RWPE2 (cell line): ENCODE measurements around the gene PRAME.
"Not testable (repeated sequence)": the region's sequence is repeated elsewhere in the genome, so short reads cannot be mapped to it uniquely, and the experiment has no call there.

Source experiments
- ATAC-seq: fragments of 200-7000 bp; cut with Tn5 transposase; 3 replicates; pipeline ENCODE4 v1.9.1; 2021; ENCODE audit warnings: low read depth
- DNase-seq: peaks from one replicate; pipeline ENCODE4 v3.0.0-alpha.2; 2020; ENCODE audit warnings: low spot score
- H3K27ac ChIP-seq: fragments of 450-650 bp; 2 replicates; pipeline ENCODE4 v1.5.1; 2017; ENCODE audit warnings: mild to moderate bottlenecking; ENCODE audit not compliant: poor library complexity, severe bottlenecking
- H3K27me3 ChIP-seq: fragments of 250-450 bp; sonication (Bioruptor Pico); 2 replicates; pipeline ENCODE4 v1.5.1; 2021; ENCODE audit warnings: mild to moderate bottlenecking, moderate library complexity; ENCODE audit not compliant: insufficient read depth, poor library complexity, severe bottlenecking
- H3K36me3 ChIP-seq: fragments of 250-450 bp; sonication (Bioruptor Pico); 2 replicates; pipeline ENCODE4 v1.5.1; 2020; ENCODE audit warnings: low read depth, mild to moderate bottlenecking, moderate library complexity
- H3K4me1 ChIP-seq: fragments of 250-450 bp; sonication (Bioruptor Pico); 2 replicates; pipeline ENCODE4 v1.5.1; 2021; ENCODE audit warnings: mild to moderate bottlenecking, moderate library complexity; ENCODE audit not compliant: insufficient read depth, poor library complexity, severe bottlenecking
- H3K4me3 ChIP-seq: fragments of 250-450 bp; sonication (Bioruptor Pico); 2 replicates; pipeline ENCODE4 v1.5.1; 2021; ENCODE audit warnings: mild to moderate bottlenecking, moderate library complexity; ENCODE audit not compliant: severe bottlenecking
- H3K9me3 ChIP-seq: fragments of 250-450 bp; sonication (Bioruptor Pico); 2 replicates; pipeline ENCODE4 v1.5.1; 2021; ENCODE audit warnings: mild to moderate bottlenecking, moderate library complexity; ENCODE audit not compliant: severe bottlenecking
- CTCF ChIP-seq: fragments of 450-650 bp; IDR thresholded peaks from one replicate; pipeline ENCODE4 v1.5.1; 2017; ENCODE audit warnings: mild to moderate bottlenecking, moderate library complexity; ENCODE audit not compliant: poor library complexity, severe bottlenecking

Gene PRAME

GRCh38 chr22:22588485-22589164 lies 29.6 kb upstream of the PRAME start:
- H3K4me1 ChIP-seq = no peaks in the 10 kb centered on the region
- no peak overlapping the region for H3K4me3 ChIP-seq
- TF ChIP-seq CTCF = no peak
- no peaks in the 10 kb centered on the region for H3K36me3 ChIP-seq
- no peaks in the 10 kb centered on the region for H3K9me3 ChIP-seq
- ATAC-seq (no peak), DNase-seq (no peak)
- H3K27ac ChIP-seq = no peak overlapping the region
- peaks cover 3% of the 10 kb centered on the region for H3K27me3 ChIP-seq

GRCh38 chr22:22587577-22588188 lies 28.6 kb upstream of the PRAME start:
- no peak for TF ChIP-seq CTCF
- Histone ChIP-seq H3K27ac (no peak overlapping the region), H3K4me3 (no peak overlapping the region), H3K9me3 (no peaks in the 10 kb centered on the region), H3K27me3 (peaks cover 9% of the 10 kb centered on the region), H3K36me3 (no peaks in the 10 kb centered on the region), H3K4me1 (no peaks in the 10 kb centered on the region)
- DNase-seq (no peak), ATAC-seq (no peak)

- Histone ChIP-seq H3K4me3 (no peak overlapping the region), H3K27ac (no peak overlapping the region), H3K9me3 (peaks cover 9% of the 10 kb centered on the region), H3K4me1 (no peaks in the 10 kb centered on the region), H3K27me3 (peaks cover 19% of the 10 kb centered on the region), H3K36me3 (no peaks in the 10 kb centered on the region)
- ATAC-seq (no peak), DNase-seq (no peak)
- TF ChIP-seq CTCF = no peak
Observed at GRCh38 chr22:22584722-22585121, 25.7 kb upstream of the PRAME start.

- no peak overlapping the region for H3K4me3 ChIP-seq
- H3K36me3 ChIP-seq = no peaks in the 10 kb centered on the region
- TF ChIP-seq CTCF = no peak
- DNase-seq (no peak), ATAC-seq (no peak)
- H3K4me1 ChIP-seq = no peaks in the 10 kb centered on the region
- H3K27ac ChIP-seq = no peak overlapping the region
- H3K27me3 ChIP-seq = peaks cover 19% of the 10 kb centered on the region
- peaks cover 9% of the 10 kb centered on the region for H3K9me3 ChIP-seq
Observed at GRCh38 chr22:22583030-22583429, 24.0 kb upstream of the PRAME start.

- not testable (repeated sequence) for H3K27ac ChIP-seq, H3K36me3 ChIP-seq, H3K9me3 ChIP-seq, DNase-seq, ATAC-seq, H3K4me3 ChIP-seq, H3K4me1 ChIP-seq
- H3K27me3 ChIP-seq = peaks cover 19% of the 10 kb centered on the region
Observed at GRCh38 chr22:22581524-22581923, 22.5 kb upstream of the PRAME start.
